B cell (primary cell): ENCODE measurements around the gene MON2. TPM values are rescaled to one million over a fixed set of nuclear protein-coding genes. Genes with fewer than 3 reads are reported as not detected.

Source experiments
- ATAC-seq: fragments of 200-7000 bp; cut with Tn5 transposase; one replicate; pipeline ENCODE4 v1.10.0; 2021; ENCODE audit warnings: low read depth, mild to moderate bottlenecking, moderate number of reproducible peaks, moderate library complexity
- CTCF ChIA-PET: fragments of 350-600 bp; sonication (Branson Sonifier 250); formaldehyde crosslinking; loops from one replicate; lab custom pipeline; 2021; ENCODE audit warnings: antibody characterized with exemption, inconsistent platforms; lab: Charles Lee
- POLR2A ChIA-PET: fragments of 350-600 bp; sonication (Branson Sonifier 250); formaldehyde crosslinking; loops from one replicate; lab custom pipeline; 2021; ENCODE audit warnings: antibody characterized with exemption; lab: Charles Lee
- DNase-seq: peaks from one replicate; pipeline ENCODE4 v3.0.0; 2013
- H2AFZ ChIP-seq: 2 replicates; pipeline ENCODE4 v1.6.1; 2012; ENCODE audit warnings: mild to moderate bottlenecking, low read depth, low read length; ENCODE audit not compliant: insufficient read depth, poor library complexity, severe bottlenecking
- H3K27ac ChIP-seq, 2 donors: 1 replicate in 1 of 2; 2 replicates in 1 of 2; pipeline ENCODE4 v1.5.1; 2012 to 2013; ENCODE audit warnings: low read length in 2 of 2, mild to moderate bottlenecking in 2 of 2, moderate library complexity in 1 of 2
- H3K27me3 ChIP-seq, 4 experiments: fragments of 200-600 bp in 1 of 4; sonication (generic) in 1 of 4; replicated peaks in 1 of 4; 1 replicate in 2 of 4; 2 replicates in 2 of 4; pipeline versions ENCODE4 v1.6.1 to v1.7.0; 2013 to 2016; ENCODE audit warnings: low read length in 3 of 4, mild to moderate bottlenecking in 2 of 4, mixed read lengths in 1 of 4, moderate library complexity in 1 of 4; ENCODE audit not compliant: insufficient read depth in 4 of 4, control insufficient read depth in 3 of 4; ENCODE audit errors: control extremely low read depth in 1 of 4
- H3K36me3 ChIP-seq, 2 experiments: replicated peaks in 1 of 2; 1 replicate in 1 of 2; 2 replicates in 1 of 2; pipeline versions ENCODE4 v1.6.1 to v1.7.1; 2013; ENCODE audit warnings: low read length in 1 of 2; ENCODE audit not compliant: insufficient read depth in 2 of 2, control insufficient read depth in 1 of 2; ENCODE audit errors: control extremely low read depth in 1 of 2, extremely low read depth in 1 of 2
- H3K4me1 ChIP-seq, 2 donors: fragments of 200-600 bp in 1 of 2; sonication (generic) in 1 of 2; 1 replicate in 1 of 2; 2 replicates in 1 of 2; pipeline versions ENCODE4 v1.5.1 to v1.6.1; 2013 to 2017; ENCODE audit warnings: low read length in 2 of 2; ENCODE audit not compliant: control insufficient read depth in 2 of 2, insufficient read depth in 2 of 2
- H3K4me2 ChIP-seq: replicated peaks from 2 replicates; pipeline ENCODE3; 2012; ENCODE audit warnings: mild to moderate bottlenecking, low read depth, low read length; ENCODE audit not compliant: poor library complexity, severe bottlenecking
- H3K4me3 ChIP-seq, 5 experiments: fragments of 200-600 bp in 1 of 5; sonication (generic) in 1 of 5; 1 replicate in 3 of 5; 2 replicates in 2 of 5; pipeline versions ENCODE4 v1.5.1 to v1.7.0; 2011 to 2016; ENCODE audit warnings: low read length in 4 of 5, mild to moderate bottlenecking in 4 of 5, low read depth in 2 of 5, control low read depth in 1 of 5, moderate library complexity in 1 of 5; ENCODE audit not compliant: insufficient read depth in 1 of 5; ENCODE audit errors: control extremely low read depth in 1 of 5, extremely low read depth in 1 of 5
- H3K79me2 ChIP-seq: fragments of 200-600 bp; sonication (generic); one replicate; pipeline ENCODE4 v1.6.0; 2016; ENCODE audit warnings: low read length; ENCODE audit not compliant: control insufficient read depth, insufficient read depth
- H3K9ac ChIP-seq: fragments of 200-600 bp; sonication (generic); 2 replicates; pipeline ENCODE4 v1.6.1; 2017; ENCODE audit warnings: mild to moderate bottlenecking, low read length, moderate library complexity
- H3K9me3 ChIP-seq, 3 donors: one replicate each; pipeline versions ENCODE4 v1.6.1 to v1.7.1; 2013; ENCODE audit warnings: low read length in 2 of 3; ENCODE audit not compliant: control insufficient read depth in 2 of 3, insufficient read depth in 1 of 3; ENCODE audit errors: control extremely low read depth in 1 of 3
- H4K20me1 ChIP-seq: 2 replicates; pipeline ENCODE4 v1.6.0; 2012; ENCODE audit warnings: mild to moderate bottlenecking, low read length; ENCODE audit not compliant: insufficient read depth, control insufficient read depth, poor library complexity, severe bottlenecking
- H3K27ac Mint-ChIP-seq: one replicate; pipeline ENCODE4 v1.8.0; 2021; ENCODE audit warnings: mixed read lengths
- H3K27me3 Mint-ChIP-seq: one replicate; pipeline ENCODE4 v1.8.0; 2021; ENCODE audit warnings: mixed read lengths
- H3K4me1 Mint-ChIP-seq: one replicate; pipeline ENCODE4 v1.8.0; 2021; ENCODE audit warnings: mixed read lengths
- H3K4me3 Mint-ChIP-seq: one replicate; pipeline ENCODE4 v1.8.0; 2021; ENCODE audit warnings: mixed read lengths
- H3K9me3 Mint-ChIP-seq: one replicate; pipeline ENCODE4 v1.8.0; 2022; ENCODE audit warnings: mixed read lengths; ENCODE audit not compliant: insufficient read depth
- EZH2 ChIP-seq: IDR thresholded peaks from 2 replicates; pipeline ENCODE4 v1.6.1; 2012; ENCODE audit warnings: borderline replicate concordance, low read depth, mild to moderate bottlenecking, moderate library complexity, low read length; ENCODE audit not compliant: insufficient read depth, poor library complexity, severe bottlenecking
- WGBS: methylation state at CpG from one replicate; pipeline ENCODE4 v1.1.5; 2013; ENCODE audit warnings: missing lambda C conversion rate; ENCODE audit not compliant: insufficient coverage; 5-methylcytosine and 5-hydroxymethylcytosine counted together
- intact Hi-C: fragments of 100-400 bp; cut with micrococcal nuclease; formaldehyde crosslinking; loops from one replicate; pipeline ENCODE4 v1.10.0; 2022
- polyA plus RNA-seq: library from polyadenylated mRNA; depleted of rRNA; stranded (reverse); fragments of >200 nt; gene quantifications from 2 replicates; pipeline ENCODE4 v1.2.3, GENCODE V29; 2012
- total RNA-seq, 2 donors: library from RNA; stranded (reverse); fragments of 120-200 nt in 1 of 2; gene quantifications; 1 replicate in 1 of 2; 2 replicates in 1 of 2; pipeline versions ENCODE4 v1.2.3 to v1.2.4, GENCODE V29; 2013 to 2022
- TF ChIP-seq, protein P1 (sequence below): fragments of 200-600 bp; IDR thresholded peaks from one replicate; pipeline ENCODE4 v1.8.0; 2022; ENCODE audit warnings: antibody characterized with exemption, mild to moderate bottlenecking

Gene MON2
- total and polyA plus RNA-seq, 2 donors (not counting 1 experiment from before 2014, with no cell fraction given) = 18.9 to 104 TPM

DNA sequence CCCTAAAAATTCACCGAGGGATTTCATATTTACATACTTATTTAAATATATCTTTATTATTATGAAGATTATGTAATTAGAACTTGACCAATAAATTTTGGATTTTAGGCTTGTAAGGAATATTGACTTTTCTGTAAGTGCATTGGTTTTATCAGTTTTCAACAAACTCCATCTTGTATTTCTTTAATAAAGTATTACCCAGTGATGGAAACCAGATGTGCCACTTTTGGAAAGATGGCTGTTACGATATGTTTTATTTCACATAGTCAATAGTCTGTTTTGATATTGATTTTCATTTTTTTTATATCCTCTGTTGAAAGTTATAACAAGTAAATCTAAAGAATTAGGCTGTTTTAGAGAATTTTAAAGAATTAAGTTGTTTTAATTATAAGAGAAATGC lies 1.8 kb downstream of the MON2 start:
- no CpG with 5 or more reads among the region's 2 CpGs for WGBS
- CTCF ChIA-PET = interaction anchor here (2.0 kb wide), 1 partner anchor 30 kb away, joined by 6 read pairs; no protein-coding TSS in a partner anchor
- H3K9me3 Mint-ChIP-seq = peaks cover 2% of the 10 kb centered on the region

DNA sequence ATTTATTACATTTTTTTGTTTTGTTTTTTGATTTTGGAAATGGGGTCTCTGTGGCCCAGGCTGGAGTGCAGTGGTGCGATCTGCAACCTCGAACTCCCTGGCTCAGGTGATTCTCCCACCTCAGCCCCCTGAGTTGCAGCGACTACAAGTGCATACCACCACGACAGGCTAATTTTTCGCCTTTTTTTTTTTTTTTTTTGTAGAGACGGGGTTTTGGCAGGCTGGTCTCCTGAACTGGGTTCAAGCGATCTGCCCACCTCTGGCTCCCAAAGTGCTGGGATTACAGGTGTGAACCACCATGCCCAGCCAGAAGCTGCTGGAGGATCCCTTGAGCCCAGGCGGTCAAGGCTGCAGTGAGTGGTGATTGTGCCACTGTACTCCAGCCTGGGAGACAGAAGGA lies 2.3 kb downstream of the MON2 start:
- no peak for DNase-seq
- Histone ChIP-seq H3K79me2 (peaks cover 70% of the 10 kb centered on the region), H2AFZ (no peak overlapping the region), H3K4me2 (peak overlapping the region; percentile 39), H3K27ac (no peak overlapping the region), H3K9ac (no peak overlapping the region), H3K4me1 (peaks cover 23 to 25% of the 10 kb centered on the region in 2 donors), H3K9me3 (peaks cover 0 to 6% (median 0%) of the 10 kb centered on the region in 3 donors), H3K27me3 (no peaks in the 10 kb centered on the region), H3K4me3 (no peak overlapping the region), H3K36me3 (peaks cover 5 to 22% of the 10 kb centered on the region in 2 experiments), H4K20me1 (peaks cover 18% of the 10 kb centered on the region)
- H3K27ac Mint-ChIP-seq = no peak overlapping the region
- H3K27me3 Mint-ChIP-seq = no peaks in the 10 kb centered on the region
- TF ChIP-seq, protein P1, sequence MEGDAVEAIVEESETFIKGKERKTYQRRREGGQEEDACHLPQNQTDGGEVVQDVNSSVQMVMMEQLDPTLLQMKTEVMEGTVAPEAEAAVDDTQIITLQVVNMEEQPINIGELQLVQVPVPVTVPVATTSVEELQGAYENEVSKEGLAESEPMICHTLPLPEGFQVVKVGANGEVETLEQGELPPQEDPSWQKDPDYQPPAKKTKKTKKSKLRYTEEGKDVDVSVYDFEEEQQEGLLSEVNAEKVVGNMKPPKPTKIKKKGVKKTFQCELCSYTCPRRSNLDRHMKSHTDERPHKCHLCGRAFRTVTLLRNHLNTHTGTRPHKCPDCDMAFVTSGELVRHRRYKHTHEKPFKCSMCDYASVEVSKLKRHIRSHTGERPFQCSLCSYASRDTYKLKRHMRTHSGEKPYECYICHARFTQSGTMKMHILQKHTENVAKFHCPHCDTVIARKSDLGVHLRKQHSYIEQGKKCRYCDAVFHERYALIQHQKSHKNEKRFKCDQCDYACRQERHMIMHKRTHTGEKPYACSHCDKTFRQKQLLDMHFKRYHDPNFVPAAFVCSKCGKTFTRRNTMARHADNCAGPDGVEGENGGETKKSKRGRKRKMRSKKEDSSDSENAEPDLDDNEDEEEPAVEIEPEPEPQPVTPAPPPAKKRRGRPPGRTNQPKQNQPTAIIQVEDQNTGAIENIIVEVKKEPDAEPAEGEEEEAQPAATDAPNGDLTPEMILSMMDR = no peak
- no peak for TF ChIP-seq EZH2
- H3K4me3 Mint-ChIP-seq = peak overlapping the region; percentile 15
- POLR2A ChIA-PET = no interaction called here
- H3K9me3 Mint-ChIP-seq = no peaks in the 10 kb centered on the region
- H3K4me1 Mint-ChIP-seq = peaks cover 29% of the 10 kb centered on the region
- 85% methylated on average over 4 of the region's 8 CpGs for WGBS
- CTCF ChIA-PET = interaction anchor here (2.0 kb wide), 1 partner anchor 31 kb away, joined by 6 read pairs; no protein-coding TSS in a partner anchor
- intact Hi-C loops = loop anchor here (5.0 kb wide), 1 partner anchor 1753 kb away; the partner anchor contains the start of gene KICS2
- ATAC-seq = no peak

More for the DNA sequence above, 1.8 kb downstream of the MON2 start:
- Histone ChIP-seq H3K27me3 (no peaks in the 10 kb centered on the region), H3K4me2 (peak overlapping the region; percentile 76), H3K9ac (no peak overlapping the region), H4K20me1 (peaks cover 12% of the 10 kb centered on the region), H3K4me3 (no peak overlapping the region), H3K36me3 (peaks cover 3 to 17% of the 10 kb centered on the region in 2 experiments), H3K79me2 (peaks cover 64% of the 10 kb centered on the region), H3K4me1 (peaks cover 23 to 25% of the 10 kb centered on the region in 2 donors), H3K27ac (no peak overlapping the region), H3K9me3 (peaks cover 0 to 6% (median 0%) of the 10 kb centered on the region in 3 donors), H2AFZ (no peak overlapping the region)
- Mint-ChIP-seq H3K27ac (no peak overlapping the region), H3K4me3 (no peak overlapping the region), H3K27me3 (no peaks in the 10 kb centered on the region), H3K4me1 (peaks cover 27% of the 10 kb centered on the region)
- ATAC-seq = no peak
- intact Hi-C loops = loop anchor here (5.0 kb wide), 1 partner anchor 1754 kb away; the partner anchor contains the start of gene KICS2
- POLR2A ChIA-PET = no interaction called here
- TF ChIP-seq, protein P1 = no peak
- TF ChIP-seq EZH2 = no peak
- DNase-seq = no peak
